ENCODE data around the gene NPAS3. TPM values are rescaled to one million over a fixed set of nuclear protein-coding genes. Genes with fewer than 3 reads are reported as not detected.

NPAS3 gene
- total RNA-seq, 1 experiment from 2014 or later, result 15.6 TPM

- no peak for DNase-seq (ENCODE audit: low spot score)
- intact Hi-C loops (cut with micrococcal nuclease; ENCODE audit: unreplicated experiment), result no loop called here
- no peak for TF ChIP-seq EZH2 (IDR thresholded peaks at IDR 0.05; ENCODE audit: borderline replicate concordance, low read depth, low read length, poor library complexity, severe bottlenecking)
- TF ChIP-seq, protein P1, sequence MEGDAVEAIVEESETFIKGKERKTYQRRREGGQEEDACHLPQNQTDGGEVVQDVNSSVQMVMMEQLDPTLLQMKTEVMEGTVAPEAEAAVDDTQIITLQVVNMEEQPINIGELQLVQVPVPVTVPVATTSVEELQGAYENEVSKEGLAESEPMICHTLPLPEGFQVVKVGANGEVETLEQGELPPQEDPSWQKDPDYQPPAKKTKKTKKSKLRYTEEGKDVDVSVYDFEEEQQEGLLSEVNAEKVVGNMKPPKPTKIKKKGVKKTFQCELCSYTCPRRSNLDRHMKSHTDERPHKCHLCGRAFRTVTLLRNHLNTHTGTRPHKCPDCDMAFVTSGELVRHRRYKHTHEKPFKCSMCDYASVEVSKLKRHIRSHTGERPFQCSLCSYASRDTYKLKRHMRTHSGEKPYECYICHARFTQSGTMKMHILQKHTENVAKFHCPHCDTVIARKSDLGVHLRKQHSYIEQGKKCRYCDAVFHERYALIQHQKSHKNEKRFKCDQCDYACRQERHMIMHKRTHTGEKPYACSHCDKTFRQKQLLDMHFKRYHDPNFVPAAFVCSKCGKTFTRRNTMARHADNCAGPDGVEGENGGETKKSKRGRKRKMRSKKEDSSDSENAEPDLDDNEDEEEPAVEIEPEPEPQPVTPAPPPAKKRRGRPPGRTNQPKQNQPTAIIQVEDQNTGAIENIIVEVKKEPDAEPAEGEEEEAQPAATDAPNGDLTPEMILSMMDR (conservative IDR thresholded peaks at IDR 0.05; ENCODE audit: low read depth, low read length), result no peak
- ChIA-PET POLR2A (ENCODE audit: low non-redundant PET) (interaction anchor here (0.6 kb wide), 1 partner anchor 35 kb away, joined by 4 read pairs; no protein-coding TSS in a partner anchor), CTCF (no interaction called here)
- Histone ChIP-seq H3K9me3 (ENCODE audit: low read depth, low read length, poor library complexity, severe bottlenecking) (no peaks in the 10 kb centered on the region), H3K4me1 (ENCODE audit: insufficient read depth, low read length, poor library complexity, severe bottlenecking) (peaks cover 19% of the 10 kb centered on the region), H3K27ac (ENCODE audit: low read depth, low read length, poor library complexity, severe bottlenecking) (no peak overlapping the region), H3K36me3 (ENCODE audit: insufficient read depth, low read length, poor library complexity, severe bottlenecking) (no peaks in the 10 kb centered on the region), H3K4me3 (ENCODE audit: low read depth, low read length, poor library complexity, severe bottlenecking) (no peak overlapping the region), H3K27me3 (replicated peaks; ENCODE audit: insufficient read depth, low read depth, low read length, poor library complexity) (no peaks in the 10 kb centered on the region)
- no TSS peak for BruUV-seq (replicated peaks)
Observed at GRCh38 chr14:33363682-33364081, 425.0 kb downstream of the NPAS3 start.

GRCh38 chr14:33364466-33364865 is 425.8 kb downstream of the NPAS3 start:
- POLR2A ChIA-PET (ENCODE audit: low non-redundant PET), result no interaction called here

GRCh38 chr14:33369041-33369440 is 430.4 kb downstream of the NPAS3 start:
- Histone ChIP-seq H3K9me3 (ENCODE audit: low read depth, low read length, poor library complexity, severe bottlenecking) (no peaks in the 10 kb centered on the region), H3K4me3 (ENCODE audit: low read depth, low read length, poor library complexity, severe bottlenecking) (no peak overlapping the region), H3K27ac (ENCODE audit: low read depth, low read length, poor library complexity, severe bottlenecking) (no peak overlapping the region), H3K4me1 (ENCODE audit: insufficient read depth, low read length, poor library complexity, severe bottlenecking) (peaks cover 14% of the 10 kb centered on the region), H3K36me3 (ENCODE audit: insufficient read depth, low read length, poor library complexity, severe bottlenecking) (no peaks in the 10 kb centered on the region), H3K27me3 (replicated peaks; ENCODE audit: insufficient read depth, low read depth, low read length, poor library complexity) (no peaks in the 10 kb centered on the region)
- DNase-seq (ENCODE audit: low spot score), result no peak
- TF ChIP-seq EZH2 (IDR thresholded peaks at IDR 0.05; ENCODE audit: borderline replicate concordance, low read depth, low read length, poor library complexity, severe bottlenecking), result no peak
- TF ChIP-seq, protein P1 (conservative IDR thresholded peaks at IDR 0.05; ENCODE audit: low read depth, low read length), result no peak
- BruUV-seq (replicated peaks), result no TSS peak
- POLR2A ChIA-PET (ENCODE audit: low non-redundant PET), result no interaction called here
- CTCF ChIA-PET, result no interaction called here
- intact Hi-C loops (cut with micrococcal nuclease; ENCODE audit: unreplicated experiment), result no loop called here

More at GRCh38 chr14:33364466-33364865, 425.8 kb downstream of the NPAS3 start:
- Histone ChIP-seq H3K27ac (ENCODE audit: low read depth, low read length, poor library complexity, severe bottlenecking) (no peak overlapping the region), H3K4me3 (ENCODE audit: low read depth, low read length, poor library complexity, severe bottlenecking) (no peak overlapping the region), H3K36me3 (ENCODE audit: insufficient read depth, low read length, poor library complexity, severe bottlenecking) (no peaks in the 10 kb centered on the region), H3K4me1 (ENCODE audit: insufficient read depth, low read length, poor library complexity, severe bottlenecking) (peaks cover 19% of the 10 kb centered on the region), H3K9me3 (ENCODE audit: low read depth, low read length, poor library complexity, severe bottlenecking) (no peaks in the 10 kb centered on the region), H3K27me3 (replicated peaks; ENCODE audit: insufficient read depth, low read depth, low read length, poor library complexity) (no peaks in the 10 kb centered on the region)
- DNase-seq (ENCODE audit: low spot score), result peak; percentile 43
- TF ChIP-seq, protein P1 (conservative IDR thresholded peaks at IDR 0.05; ENCODE audit: low read depth, low read length), result 0 out of 2 replicates have a peak, but pooled peaks have one; percentile 22
- no peak for TF ChIP-seq EZH2 (IDR thresholded peaks at IDR 0.05; ENCODE audit: borderline replicate concordance, low read depth, low read length, poor library complexity, severe bottlenecking)
- intact Hi-C loops (cut with micrococcal nuclease; ENCODE audit: unreplicated experiment), result no loop called here
- CTCF ChIA-PET, result no interaction called here
- BruUV-seq (replicated peaks), result no TSS peak
